NCI-H2227 (cell line): Measurements from ENCODE around the gene CREBZF.
"Not testable (repeated sequence)": the region's sequence is repeated elsewhere in the genome, so short reads cannot be mapped to it uniquely, and the experiment has no call there.

Experiments
- DNase-seq: peaks from one replicate; lab custom pipeline; 2025; ENCODE audit not compliant: unreplicated experiment; lab: John Stamatoyannopoulos, UW

CREBZF gene

GRCh38 chr11:85627998-85628770, 36.7 kb downstream of the CREBZF start, which contains the start of gene TMEM126B:
TMEM126B (plus strand) TSS chr11:85628593; CDS start chr11:85628608, 15 bp downstream.
- peak; percentile 96 for DNase-seq

GRCh38 chr11:85627332-85627997, 37.5 kb downstream of the CREBZF start, which contains the start of gene DLG2:
DLG2 (minus strand) TSS chr11:85627344.
- DNase-seq = peak; percentile 48

GRCh38 chr11:85626496-85626895, 38.4 kb downstream of the CREBZF start:
- DNase-seq = no peak

GRCh38 chr11:85620256-85620655, 44.7 kb downstream of the CREBZF start:
- no peak for DNase-seq

- no peak for DNase-seq
Measured at GRCh38 chr11:85619499-85619898, 45.4 kb downstream of the CREBZF start.

GRCh38 chr11:85611643-85612042, 53.3 kb downstream of the CREBZF start:
- not testable (repeated sequence) for DNase-seq
